ENCODE measurements around the gene DNAH8.

DNAH8 gene

GRCh38 chr6:38701551-38701950, 13.6 kb upstream of the DNAH8 start:
- no peak for DNase-seq

- DNase-seq = peak; percentile 98
These were observed 12.3 kb upstream of the DNAH8 start, which contains the start of gene GLO1 for GRCh38 chr6:38702558-38703397. Gene GLO1 (minus strand): TSS chr6:38703145. CDS start chr6:38703054, 91 bp downstream.

- no peak for DNase-seq
These were observed 11.0 kb upstream of the DNAH8 start for GRCh38 chr6:38703949-38704590.

GRCh38 chr6:38705924-38706323, 9.2 kb upstream of the DNAH8 start:
- DNase-seq = no peak

GRCh38 chr6:38708496-38708895, 6.6 kb upstream of the DNAH8 start:
- no peak for DNase-seq

- no peak for DNase-seq
These were observed 1.3 kb upstream of the DNAH8 start for GRCh38 chr6:38713812-38714211.

GRCh38 chr6:38714239-38715015, 684 bp upstream of the DNAH8 start:
- no peak for DNase-seq

- DNase-seq = no peak
These were observed 1.7 kb downstream of the DNAH8 start for GRCh38 chr6:38716825-38717224.

GRCh38 chr6:38719358-38719757, 4.2 kb downstream of the DNAH8 start:
- no peak for DNase-seq

- DNase-seq = no peak
These were observed 5.2 kb downstream of the DNAH8 start for GRCh38 chr6:38720295-38720694.

- DNase-seq = no peak
These were observed 6.9 kb downstream of the DNAH8 start for GRCh38 chr6:38722038-38722437.

- DNase-seq = no peak
These were observed 7.7 kb downstream of the DNAH8 start for GRCh38 chr6:38722727-38723334.

- DNase-seq = no peak
These were observed 8.7 kb downstream of the DNAH8 start for GRCh38 chr6:38723783-38724182.

- no peak for DNase-seq
These were observed 9.2 kb downstream of the DNAH8 start for GRCh38 chr6:38724343-38724742.

GRCh38 chr6:38725414-38726183, 10.5 kb downstream of the DNAH8 start:
- DNase-seq = no peak

- DNase-seq = no peak
These were observed 13.1 kb downstream of the DNAH8 start for GRCh38 chr6:38728203-38728602.

- DNase-seq = no peak
These were observed 15.2 kb downstream of the DNAH8 start for GRCh38 chr6:38730140-38730862.

GRCh38 chr6:38736951-38737350, 21.8 kb downstream of the DNAH8 start:
- DNase-seq = no peak

GRCh38 chr6:38738261-38738660, 23.1 kb downstream of the DNAH8 start:
- DNase-seq = no peak

GRCh38 chr6:38739532-38739931, 24.4 kb downstream of the DNAH8 start:
- no peak for DNase-seq

GRCh38 chr6:38749473-38749872, 34.4 kb downstream of the DNAH8 start:
- no peak for DNase-seq
